Measurements from ENCODE around the gene AUTS2.

Gene AUTS2

GRCh38 chr7:70763961-70764691, 1165.9 kb downstream of the AUTS2 start:
- Histone ChIP-seq H4K20me1 (ENCODE audit: insufficient read depth, low read length) (no peaks in the 10 kb centered on the region), H3K4me2 (ENCODE audit: low read length) (peak overlapping the region; percentile 70), H3K79me2 (ENCODE audit: insufficient read depth, low read length) (no peaks in the 10 kb centered on the region), H3K9me3 (ENCODE audit: low read length) (no peaks in the 10 kb centered on the region), H3K36me3 (ENCODE audit: insufficient read depth, low read length) (peaks cover 35% of the 10 kb centered on the region), H3K27ac (ENCODE audit: low read depth, low read length, poor library complexity, severe bottlenecking) (peak overlapping the region; percentile 85), H3K27me3 (ENCODE audit: insufficient read depth, low read length) (no peaks in the 10 kb centered on the region), H3K9ac (ENCODE audit: low read length) (peak overlapping the region; percentile 45; the same call in 1 of the 2 replicates), H3K4me3 (ENCODE audit: low read depth, low read length, poor library complexity, severe bottlenecking) (peak overlapping the region; percentile 47), H3K4me1 (ENCODE audit: insufficient read depth, low read length, severe bottlenecking) (peaks cover 42% of the 10 kb centered on the region), H3F3A (ENCODE audit: insufficient read depth, low read length) (no peaks in the 10 kb centered on the region), H2AFZ (ENCODE audit: low read length) (no peak overlapping the region), H3K9me2 (ENCODE audit: low read depth, low read length) (no peaks in the 10 kb centered on the region)
- TF ChIP-seq EZH2 (IDR thresholded peaks at IDR 0.05; ENCODE audit: borderline replicate concordance, low read length) (no peak), CTCF (IDR thresholded peaks at IDR 0.05; ENCODE audit: low read length) (no peak)

- H3K4me1 ChIP-seq (ENCODE audit: insufficient read depth, low read length, severe bottlenecking), result peaks cover 42% of the 10 kb centered on the region
- no peaks in the 10 kb centered on the region for H3K79me2 ChIP-seq (ENCODE audit: insufficient read depth, low read length)
- H3K27ac ChIP-seq (ENCODE audit: low read depth, low read length, poor library complexity, severe bottlenecking), result peak overlapping the region; percentile 85
- H3K9ac ChIP-seq (ENCODE audit: low read length), result peak overlapping the region; percentile 45; the same call in 1 of the 2 replicates
- H3K4me3 ChIP-seq (ENCODE audit: low read depth, low read length, poor library complexity, severe bottlenecking), result peak overlapping the region; percentile 47
- H3K27me3 ChIP-seq (ENCODE audit: insufficient read depth, low read length), result no peaks in the 10 kb centered on the region
- H2AFZ ChIP-seq (ENCODE audit: low read length), result no peak overlapping the region
- no peaks in the 10 kb centered on the region for H3K9me2 ChIP-seq (ENCODE audit: low read depth, low read length)
- peaks cover 37% of the 10 kb centered on the region for H3K36me3 ChIP-seq (ENCODE audit: insufficient read depth, low read length)
- H4K20me1 ChIP-seq (ENCODE audit: insufficient read depth, low read length), result no peaks in the 10 kb centered on the region
- no peaks in the 10 kb centered on the region for H3K9me3 ChIP-seq (ENCODE audit: low read length)
- no peaks in the 10 kb centered on the region for H3F3A ChIP-seq (ENCODE audit: insufficient read depth, low read length)
- no peak for TF ChIP-seq CTCF (IDR thresholded peaks at IDR 0.05; ENCODE audit: low read length)
- TF ChIP-seq EZH2 (IDR thresholded peaks at IDR 0.05; ENCODE audit: borderline replicate concordance, low read length), result no peak
- H3K4me2 ChIP-seq (ENCODE audit: low read length), result peak overlapping the region; percentile 70
Measured at GRCh38 chr7:70764701-70765208, 1166.5 kb downstream of the AUTS2 start.

- TF ChIP-seq CTCF (IDR thresholded peaks at IDR 0.05; ENCODE audit: low read length) (no peak), EZH2 (IDR thresholded peaks at IDR 0.05; ENCODE audit: borderline replicate concordance, low read length) (no peak)
- no peak overlapping the region for H3K9ac ChIP-seq (ENCODE audit: low read length)
- no peak overlapping the region for H3K27ac ChIP-seq (ENCODE audit: low read depth, low read length, poor library complexity, severe bottlenecking)
- H3K9me2 ChIP-seq (ENCODE audit: low read depth, low read length), result no peaks in the 10 kb centered on the region
- no peaks in the 10 kb centered on the region for H4K20me1 ChIP-seq (ENCODE audit: insufficient read depth, low read length)
- H3K27me3 ChIP-seq (ENCODE audit: insufficient read depth, low read length), result no peaks in the 10 kb centered on the region
- H3K9me3 ChIP-seq (ENCODE audit: low read length), result no peaks in the 10 kb centered on the region
- peaks cover 42% of the 10 kb centered on the region for H3K4me1 ChIP-seq (ENCODE audit: insufficient read depth, low read length, severe bottlenecking)
- no peaks in the 10 kb centered on the region for H3F3A ChIP-seq (ENCODE audit: insufficient read depth, low read length)
- H2AFZ ChIP-seq (ENCODE audit: low read length), result no peak overlapping the region
- peaks cover 46% of the 10 kb centered on the region for H3K36me3 ChIP-seq (ENCODE audit: insufficient read depth, low read length)
- no peaks in the 10 kb centered on the region for H3K79me2 ChIP-seq (ENCODE audit: insufficient read depth, low read length)
- no peak overlapping the region for H3K4me3 ChIP-seq (ENCODE audit: low read depth, low read length, poor library complexity, severe bottlenecking)
- no peak overlapping the region for H3K4me2 ChIP-seq (ENCODE audit: low read length)
Measured at GRCh38 chr7:70765651-70766050, 1167.4 kb downstream of the AUTS2 start.

Measured in OCI-LY1 (cell line).